Measurements from ENCODE around the gene PAX5. TPM values are rescaled to one million over a fixed set of nuclear protein-coding genes. Genes with fewer than 3 reads are reported as not detected.

The PAX5 gene
- total and polyA plus RNA-seq, 2 donors (not counting 1 experiment from before 2014, with no cell fraction given) = not detected

GRCh38 chr9:36963346-36963745, 70.7 kb downstream of the PAX5 start:
- H3K79me2 ChIP-seq (ENCODE audit: control insufficient read depth, insufficient read depth, low read length) = no peaks in the 10 kb centered on the region

GRCh38 chr9:36962691-36963090, 71.4 kb downstream of the PAX5 start:
- DNase-seq (ENCODE audit: low read depth in 2 of 2) = no peak
- H3K9me3 ChIP-seq (ENCODE audit: control insufficient read depth, insufficient read depth, low read depth, low read length) = no peaks in the 10 kb centered on the region
- H3K27ac ChIP-seq (ENCODE audit: insufficient read depth, low read length) = no peak overlapping the region
- no peaks in the 10 kb centered on the region for H3K79me2 ChIP-seq (ENCODE audit: control insufficient read depth, insufficient read depth, low read length)
- no peak overlapping the region for H2AFZ ChIP-seq (ENCODE audit: low read length)
- no peak overlapping the region for H3K4me3 ChIP-seq (replicated peaks in 1 of 4; ENCODE audit: control extremely low read depth in 1 of 4, insufficient read depth in 1 of 4, low read depth in 3 of 4, low read length in 4 of 4)
- H3K27me3 ChIP-seq (ENCODE audit: control insufficient read depth, insufficient read depth, low read length) = peaks cover 18% of the 10 kb centered on the region
- H3K36me3 ChIP-seq (ENCODE audit: control insufficient read depth, insufficient read depth, low read length) = no peaks in the 10 kb centered on the region
- H3K4me1 ChIP-seq (ENCODE audit: control insufficient read depth, extremely low read depth, insufficient read depth, low read length) = no peaks in the 10 kb centered on the region
- TF ChIP-seq, protein P1, sequence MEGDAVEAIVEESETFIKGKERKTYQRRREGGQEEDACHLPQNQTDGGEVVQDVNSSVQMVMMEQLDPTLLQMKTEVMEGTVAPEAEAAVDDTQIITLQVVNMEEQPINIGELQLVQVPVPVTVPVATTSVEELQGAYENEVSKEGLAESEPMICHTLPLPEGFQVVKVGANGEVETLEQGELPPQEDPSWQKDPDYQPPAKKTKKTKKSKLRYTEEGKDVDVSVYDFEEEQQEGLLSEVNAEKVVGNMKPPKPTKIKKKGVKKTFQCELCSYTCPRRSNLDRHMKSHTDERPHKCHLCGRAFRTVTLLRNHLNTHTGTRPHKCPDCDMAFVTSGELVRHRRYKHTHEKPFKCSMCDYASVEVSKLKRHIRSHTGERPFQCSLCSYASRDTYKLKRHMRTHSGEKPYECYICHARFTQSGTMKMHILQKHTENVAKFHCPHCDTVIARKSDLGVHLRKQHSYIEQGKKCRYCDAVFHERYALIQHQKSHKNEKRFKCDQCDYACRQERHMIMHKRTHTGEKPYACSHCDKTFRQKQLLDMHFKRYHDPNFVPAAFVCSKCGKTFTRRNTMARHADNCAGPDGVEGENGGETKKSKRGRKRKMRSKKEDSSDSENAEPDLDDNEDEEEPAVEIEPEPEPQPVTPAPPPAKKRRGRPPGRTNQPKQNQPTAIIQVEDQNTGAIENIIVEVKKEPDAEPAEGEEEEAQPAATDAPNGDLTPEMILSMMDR (conservative IDR thresholded peaks at IDR 0.05 in 1 of 2, IDR thresholded peaks at IDR 0.05 in 1 of 2; ENCODE audit: low read depth in 1 of 2, low read length in 2 of 2) = no peak
- TF ChIP-seq EZH2 (IDR thresholded peaks at IDR 0.05; ENCODE audit: low read length, missing control alignments) = no peak
- no peak overlapping the region for H3K9ac ChIP-seq (ENCODE audit: insufficient read depth, low read length)
- H4K20me1 ChIP-seq (ENCODE audit: control insufficient read depth, extremely low read depth, insufficient read depth, low read length) = no peaks in the 10 kb centered on the region
- H3K4me2 ChIP-seq (ENCODE audit: extremely low read depth, insufficient read depth, low read length) = no peak overlapping the region

More at GRCh38 chr9:36963346-36963745, 70.7 kb downstream of the PAX5 start:
- TF ChIP-seq EZH2 (IDR thresholded peaks at IDR 0.05; ENCODE audit: low read length, missing control alignments) = no peak
- TF ChIP-seq, protein P1 (conservative IDR thresholded peaks at IDR 0.05 in 1 of 2, IDR thresholded peaks at IDR 0.05 in 1 of 2; ENCODE audit: low read depth in 1 of 2, low read length in 2 of 2) = no peak
- Histone ChIP-seq H2AFZ (ENCODE audit: low read length) (no peak overlapping the region), H3K9ac (ENCODE audit: insufficient read depth, low read length) (no peak overlapping the region), H3K9me3 (ENCODE audit: control insufficient read depth, insufficient read depth, low read depth, low read length) (no peaks in the 10 kb centered on the region), H3K4me1 (ENCODE audit: control insufficient read depth, extremely low read depth, insufficient read depth, low read length) (no peaks in the 10 kb centered on the region), H3K36me3 (ENCODE audit: control insufficient read depth, insufficient read depth, low read length) (no peaks in the 10 kb centered on the region), H3K27me3 (ENCODE audit: control insufficient read depth, insufficient read depth, low read length) (peaks cover 18% of the 10 kb centered on the region), H3K4me3 (replicated peaks in 1 of 4; ENCODE audit: control extremely low read depth in 1 of 4, insufficient read depth in 1 of 4, low read depth in 3 of 4, low read length in 4 of 4) (no peak overlapping the region), H3K4me2 (ENCODE audit: extremely low read depth, insufficient read depth, low read length) (no peak overlapping the region), H4K20me1 (ENCODE audit: control insufficient read depth, extremely low read depth, insufficient read depth, low read length) (no peaks in the 10 kb centered on the region), H3K27ac (ENCODE audit: insufficient read depth, low read length) (no peak overlapping the region)
- no peak for DNase-seq (ENCODE audit: low read depth in 2 of 2)

- Histone ChIP-seq H3K9ac (ENCODE audit: insufficient read depth, low read length) (no peak overlapping the region), H3K27me3 (ENCODE audit: control insufficient read depth, insufficient read depth, low read length) (peaks cover 18% of the 10 kb centered on the region), H2AFZ (ENCODE audit: low read length) (no peak overlapping the region), H3K36me3 (ENCODE audit: control insufficient read depth, insufficient read depth, low read length) (no peaks in the 10 kb centered on the region), H3K9me3 (ENCODE audit: control insufficient read depth, insufficient read depth, low read depth, low read length) (no peaks in the 10 kb centered on the region), H3K79me2 (ENCODE audit: control insufficient read depth, insufficient read depth, low read length) (no peaks in the 10 kb centered on the region), H4K20me1 (ENCODE audit: control insufficient read depth, extremely low read depth, insufficient read depth, low read length) (no peaks in the 10 kb centered on the region), H3K4me3 (replicated peaks in 1 of 4; ENCODE audit: control extremely low read depth in 1 of 4, insufficient read depth in 1 of 4, low read depth in 3 of 4, low read length in 4 of 4) (no peak overlapping the region), H3K4me2 (ENCODE audit: extremely low read depth, insufficient read depth, low read length) (no peak overlapping the region), H3K27ac (ENCODE audit: insufficient read depth, low read length) (no peak overlapping the region), H3K4me1 (ENCODE audit: control insufficient read depth, extremely low read depth, insufficient read depth, low read length) (no peaks in the 10 kb centered on the region)
- TF ChIP-seq, protein P1 (conservative IDR thresholded peaks at IDR 0.05 in 1 of 2, IDR thresholded peaks at IDR 0.05 in 1 of 2; ENCODE audit: low read depth in 1 of 2, low read length in 2 of 2) = no peak
- TF ChIP-seq EZH2 (IDR thresholded peaks at IDR 0.05; ENCODE audit: low read length, missing control alignments) = no peak
- peak; percentile 2 to 14 for DNase-seq (ENCODE audit: low read depth in 2 of 2)
Observed at GRCh38 chr9:36961561-36962325, 72.3 kb downstream of the PAX5 start.
